ENCODE data around the gene XYLT1. TPM values are rescaled to one million over a fixed set of nuclear protein-coding genes. Genes with fewer than 3 reads are reported as not detected.
A peak's percentile ranks its signal among the peaks of the same experiment; 100 is the strongest.

Gene XYLT1
- total and polyA plus RNA-seq, 2 of the 8 experiments (the other 6 are each of a cell fraction or from before 2014, with no cell fraction given) = 6.6 to 25.4 TPM

DNA sequence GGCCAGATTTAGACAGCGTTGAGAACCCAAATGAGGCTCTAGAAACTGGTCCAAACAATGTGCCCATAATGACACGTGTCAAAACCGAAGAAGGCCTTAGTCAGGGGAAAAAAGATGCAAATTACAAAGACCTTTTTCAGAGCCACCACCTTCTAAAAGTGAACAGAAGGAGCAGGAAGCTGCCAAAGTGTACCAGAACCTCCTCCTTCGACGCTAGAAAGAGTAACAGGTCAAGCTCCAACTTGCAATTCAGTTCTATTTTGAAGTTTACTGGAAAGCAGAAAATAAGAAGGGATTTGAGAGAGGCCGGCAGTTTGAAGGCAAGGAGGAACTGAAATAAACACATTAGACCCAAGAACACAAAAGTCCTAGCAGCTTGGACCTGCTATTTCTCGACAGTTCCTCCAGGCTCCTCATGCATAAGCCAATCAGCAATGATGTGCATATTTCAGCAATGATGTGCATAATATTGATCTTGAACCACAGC, 61.8 kb downstream of the XYLT1 start:
- H3K23me2 ChIP-seq (ENCODE audit: low read depth, low read length) = no peaks in the 10 kb centered on the region
- H2BK15ac ChIP-seq (ENCODE audit: low read length) = no peak overlapping the region
- WGBS, 2 experiments (ENCODE audit: extremely low coverage in 1 of 2, insufficient coverage in 1 of 2, insufficient read length in 1 of 2, insufficient replicate concordance in 2 of 2, low coverage in 1 of 2, low lambda C conversion rate in 2 of 2, missing lambda C conversion rate in 1 of 2) = 84% methylated on average over 7 of the region's 7 CpGs; no CpG with 5 or more reads in 1 of the 2 experiments
- no peak overlapping the region for H3K27ac ChIP-seq (ENCODE audit: low read depth, low read length)
- DNase-seq (ENCODE audit: low read depth in 1 of 2, low spot score in 2 of 2) = no peak
- no peak for FAIRE-seq
- ChIA-PET CTCF (ENCODE audit: partially characterized antibody) (interaction anchor here (0.7 kb wide), 1 partner anchor 1661 kb away, joined by 3 read pairs; no protein-coding TSS in a partner anchor), POLR2A (ENCODE audit: partially characterized antibody) (no interaction called here)
- H2AK5ac ChIP-seq (ENCODE audit: low read depth, low read length) = 0 out of 2 replicates have a peak overlapping the region, but pooled peaks have one; percentile 53
- H2BK20ac ChIP-seq (ENCODE audit: low read length) = no peak overlapping the region
- no peak overlapping the region for H3K23ac ChIP-seq (ENCODE audit: insufficient read length)
- H3K14ac ChIP-seq (ENCODE audit: insufficient read length) = no peak overlapping the region
- H3K18ac ChIP-seq (ENCODE audit: extremely low read depth, low read length) = no peak overlapping the region
- H3K9ac ChIP-seq (replicated peaks in 1 of 4; ENCODE audit: extremely low read depth in 1 of 4, low read depth in 3 of 4, low read length in 3 of 4) = no peak overlapping the region; a peak in 1 of 7 replicates
- no peak overlapping the region for H3K4ac ChIP-seq (replicated peaks; ENCODE audit: insufficient read length, low read depth, low read length)
- no peak overlapping the region for H3K56ac ChIP-seq (replicated peaks; ENCODE audit: insufficient read length, low read depth, low read length)
- H3K4me3 ChIP-seq (ENCODE audit: extremely low read depth in 1 of 4, insufficient read depth in 2 of 4, low read depth in 3 of 4, low read length in 4 of 4) = no peak overlapping the region
- peaks cover 0 to 20% of the 10 kb centered on the region in 2 experiments; a peak in 2 of 4 replicates for H3K79me2 ChIP-seq (ENCODE audit: control insufficient read depth in 1 of 2, insufficient read depth in 2 of 2, low read length in 2 of 2)
- H3K27me3 ChIP-seq (replicated peaks in 1 of 4; ENCODE audit: control insufficient read depth in 3 of 4, extremely low read depth in 1 of 4, insufficient read depth in 3 of 4, low read length in 3 of 4) = no peaks in the 10 kb centered on the region
- H2BK12ac ChIP-seq (ENCODE audit: low read depth, low read length) = no peak overlapping the region
- H2BK120ac ChIP-seq (replicated peaks; ENCODE audit: low read depth, low read length) = no peak overlapping the region
- no peak overlapping the region for H4K91ac ChIP-seq (replicated peaks; ENCODE audit: insufficient read length, low read length)
- H4K8ac ChIP-seq (ENCODE audit: extremely low read depth, insufficient read depth, low read length) = no peak overlapping the region
- no peak overlapping the region for H2AFZ ChIP-seq (ENCODE audit: low read length)
- no peak overlapping the region for H3K4me2 ChIP-seq (ENCODE audit: insufficient read depth in 1 of 2, low read depth in 2 of 2, low read length in 2 of 2)
- no peak overlapping the region for H2BK5ac ChIP-seq (ENCODE audit: low read depth, low read length)
- H3K79me1 ChIP-seq (ENCODE audit: low read depth, low read length) = peaks cover 10% of the 10 kb centered on the region
- H3K4me1 ChIP-seq (replicated peaks in 1 of 4; ENCODE audit: control insufficient read depth in 3 of 4, insufficient read depth in 4 of 4, low read length in 3 of 4) = peaks cover 2 to 13% (median 9%) of the 10 kb centered on the region in 4 experiments; a peak in 6 of 7 replicates
- H4K5ac ChIP-seq (ENCODE audit: insufficient read length, low read depth, low read length) = no peak overlapping the region
- H3K36me3 ChIP-seq (ENCODE audit: control insufficient read depth in 2 of 4, insufficient read depth in 4 of 4, low read length in 3 of 4) = no peaks in the 10 kb centered on the region
- H3K9me3 ChIP-seq (ENCODE audit: insufficient read depth in 2 of 2, low read depth in 1 of 2, low read length in 1 of 2) = no peaks in the 10 kb centered on the region
- H4K20me1 ChIP-seq (replicated peaks in 1 of 2; ENCODE audit: control insufficient read depth in 1 of 2, insufficient read depth in 2 of 2, low read length in 2 of 2) = no peaks in the 10 kb centered on the region
- TF ChIP-seq TBP (IDR thresholded peaks at IDR 0.05; ENCODE audit: low read depth, low read length) = no peak
- no peak for TF ChIP-seq GABPA (IDR thresholded peaks at IDR 0.05; ENCODE audit: borderline replicate concordance, insufficient read depth, low read length)
- TF ChIP-seq RAD21 (IDR thresholded peaks at IDR 0.05 in 1 of 2, conservative IDR thresholded peaks at IDR 0.05 in 1 of 2; ENCODE audit: low read depth in 2 of 2, low read length in 2 of 2) = no peak
- TF ChIP-seq ASH2L (IDR thresholded peaks at IDR 0.05; ENCODE audit: low read length) = no peak
- no peak for TF ChIP-seq GTF2F1 (IDR thresholded peaks at IDR 0.05; ENCODE audit: borderline replicate concordance, low read depth, low read length)
- no peak for TF ChIP-seq PHF8 (conservative IDR thresholded peaks at IDR 0.05; ENCODE audit: low read depth, low read length)
- no peak for TF ChIP-seq MAFK (IDR thresholded peaks at IDR 0.05; ENCODE audit: low read depth, low read length)
- TF ChIP-seq SP2 (IDR thresholded peaks at IDR 0.05; ENCODE audit: low read length) = no peak
- TF ChIP-seq KDM4A (IDR thresholded peaks at IDR 0.05; ENCODE audit: low read depth, low read length, severe bottlenecking) = no peak
- TF ChIP-seq HDAC2 (IDR thresholded peaks at IDR 0.05; ENCODE audit: borderline replicate concordance in 1 of 2, low read depth in 2 of 2, low read length in 2 of 2) = no peak
- TF ChIP-seq RNF2 (IDR thresholded peaks at IDR 0.05; ENCODE audit: borderline replicate concordance, low read depth, low read length, missing control alignments, poor library complexity, severe bottlenecking) = no peak

Data from H1 (cell line).